HG03064 (cell line): ENCODE results near the gene AGMAT.

Experiments used
- ATAC-seq: cut with Tn5 transposase; IDR thresholded peaks from one replicate; pipeline ENCODE4 v1.9.1; 2021; ENCODE audit warnings: low read depth; ENCODE audit not compliant: unreplicated experiment

Gene AGMAT

GRCh38 chr1:15584489-15585363 is at the start of gene AGMAT:
Gene AGMAT (minus strand): TSS chr1:15585051. CDS start chr1:15584967, 84 bp downstream.
- no peak for ATAC-seq

GRCh38 chr1:15633756-15634420 is 49.0 kb upstream of the AGMAT start:
- ATAC-seq: no peak

DNA sequence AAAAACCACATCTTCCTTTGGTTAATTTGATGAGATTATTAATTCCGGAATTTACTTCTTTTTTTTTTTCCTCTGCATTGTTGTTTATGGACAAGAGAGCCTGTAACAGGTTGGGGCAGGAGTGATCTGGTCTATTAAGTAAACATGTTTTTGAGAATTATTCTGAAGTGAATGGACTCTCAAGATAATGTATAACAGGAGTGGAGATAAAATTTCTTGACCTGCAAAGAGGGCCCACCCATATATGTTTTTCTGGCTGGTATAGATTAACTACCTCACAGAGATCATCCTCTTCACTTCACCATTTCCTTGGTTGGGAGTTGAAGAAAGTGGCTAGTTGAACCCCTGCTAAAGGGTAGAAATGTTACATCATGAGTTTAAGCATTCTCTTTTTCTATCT is 43.2 kb upstream of the AGMAT start:
- peak; percentile 8 for ATAC-seq

- ATAC-seq: peak; percentile 83
Observed at GRCh38 chr1:15627343-15627988, 42.6 kb upstream of the AGMAT start.

GRCh38 chr1:15626269-15626950 is 41.6 kb upstream of the AGMAT start:
- no peak for ATAC-seq

DNA sequence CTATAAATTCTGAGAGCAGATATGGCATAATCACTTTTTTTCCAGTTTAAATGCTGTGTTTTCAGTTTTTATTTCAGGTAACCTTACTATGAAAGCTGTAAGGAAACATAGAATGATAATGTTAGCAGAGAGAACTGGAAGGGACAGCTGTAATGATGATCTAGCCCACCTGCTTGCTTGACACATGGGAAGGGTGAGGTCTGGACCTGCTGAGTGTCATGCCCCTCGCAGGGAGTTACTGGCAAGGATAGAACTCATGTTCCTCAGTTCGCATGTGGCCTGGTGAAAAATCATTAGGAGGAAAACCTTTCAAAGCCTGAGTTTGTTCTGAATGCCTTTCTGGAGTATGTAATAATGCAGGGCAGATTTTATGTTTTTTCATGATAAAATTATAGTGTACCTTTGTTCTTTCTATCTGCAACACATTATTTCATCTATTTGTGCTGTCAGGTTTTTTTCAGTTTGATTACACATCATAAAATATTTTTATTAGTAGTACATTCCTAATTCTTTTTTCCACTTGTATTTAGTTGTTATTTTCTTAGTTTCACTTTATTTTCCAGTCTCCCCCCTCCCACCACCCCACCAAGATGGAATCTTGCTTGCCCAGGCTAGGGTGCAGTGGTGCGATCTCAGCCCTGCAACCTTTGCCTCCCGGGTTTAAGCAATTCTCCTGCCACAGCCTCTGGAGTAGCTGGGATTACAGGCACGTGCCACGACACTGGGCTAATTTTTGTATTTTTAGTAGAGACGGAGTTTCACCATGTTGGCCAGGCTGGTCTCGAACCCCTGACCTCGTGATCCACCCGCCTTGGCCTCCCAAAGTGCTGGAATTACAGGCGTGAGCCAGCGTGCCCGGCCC is 40.4 kb upstream of the AGMAT start:
- ATAC-seq: no peak

DNA sequence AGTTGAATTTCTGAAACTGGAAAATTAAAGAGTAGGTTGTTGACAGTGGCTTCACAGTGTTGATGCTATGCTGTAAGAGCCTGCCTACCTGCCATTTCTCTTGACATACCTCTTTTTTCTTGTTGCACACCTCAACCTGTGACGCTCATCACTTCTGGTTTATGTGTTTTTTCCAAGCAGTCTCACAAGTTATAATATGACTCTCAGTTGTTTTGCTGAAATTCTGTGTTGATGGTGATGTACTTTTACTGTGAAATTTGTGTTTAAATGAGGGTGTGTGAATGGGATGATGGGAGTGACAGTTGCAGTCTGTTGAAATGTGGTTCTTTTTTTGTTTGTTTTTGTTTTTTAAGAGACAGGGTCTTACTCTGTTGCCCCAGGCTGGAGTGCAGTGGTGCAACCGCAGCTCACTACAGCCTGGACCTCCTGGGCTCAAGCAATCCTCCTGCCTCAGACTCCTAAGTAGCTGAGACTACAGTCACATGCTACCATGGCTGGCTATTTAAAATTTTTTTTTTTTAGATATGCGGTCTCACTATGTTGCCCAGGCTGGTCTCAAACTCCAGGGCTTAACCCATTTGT is 39.4 kb upstream of the AGMAT start:
- ATAC-seq: no peak

GRCh38 chr1:15623435-15623834 is 38.6 kb upstream of the AGMAT start:
- ATAC-seq: no peak

- ATAC-seq: no peak
Observed at GRCh38 chr1:15622712-15623373, 38.0 kb upstream of the AGMAT start.

DNA sequence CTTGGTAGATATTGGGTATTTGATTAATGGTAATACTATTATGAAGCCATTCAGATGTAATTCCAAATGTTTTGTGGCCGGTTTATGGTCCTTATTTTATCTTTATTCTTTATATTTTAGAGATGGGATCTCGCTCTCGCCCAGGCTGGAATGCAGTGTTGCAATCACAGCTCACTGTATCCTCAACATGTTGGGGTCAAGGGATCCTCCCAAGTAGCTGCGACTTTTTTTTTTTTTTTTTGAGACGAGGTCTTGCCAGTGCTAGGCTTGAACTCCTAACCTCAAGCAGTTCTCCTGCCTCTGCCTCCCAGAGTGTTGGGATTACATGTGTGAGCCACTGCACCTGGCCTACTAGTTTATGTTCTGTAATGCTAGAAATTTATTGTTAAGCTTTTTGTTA is 37.1 kb upstream of the AGMAT start:
- no peak for ATAC-seq

- ATAC-seq: no peak
Observed at GRCh38 chr1:15620902-15621682, 36.2 kb upstream of the AGMAT start.

DNA sequence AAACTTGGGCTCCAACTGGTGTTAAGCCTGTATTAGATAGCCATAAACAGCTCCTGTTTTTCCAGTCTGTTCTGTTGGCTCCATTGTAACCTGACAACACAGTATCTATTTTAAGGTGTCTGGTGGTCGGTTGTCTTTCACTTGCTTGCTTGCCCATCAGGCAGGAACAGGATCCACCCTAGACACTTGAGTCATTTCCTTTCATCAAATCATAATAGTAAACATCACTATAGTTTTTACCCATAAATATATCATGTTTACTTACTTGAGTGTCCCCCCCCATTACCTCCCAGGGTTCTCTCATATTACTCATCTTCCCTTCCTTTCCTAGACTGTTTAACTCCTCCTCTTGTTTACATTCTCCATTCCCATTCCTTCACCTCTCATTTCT is 35.3 kb upstream of the AGMAT start:
- no peak for ATAC-seq

GRCh38 chr1:15618655-15619525 is 34.0 kb upstream of the AGMAT start:
- no peak for ATAC-seq

DNA sequence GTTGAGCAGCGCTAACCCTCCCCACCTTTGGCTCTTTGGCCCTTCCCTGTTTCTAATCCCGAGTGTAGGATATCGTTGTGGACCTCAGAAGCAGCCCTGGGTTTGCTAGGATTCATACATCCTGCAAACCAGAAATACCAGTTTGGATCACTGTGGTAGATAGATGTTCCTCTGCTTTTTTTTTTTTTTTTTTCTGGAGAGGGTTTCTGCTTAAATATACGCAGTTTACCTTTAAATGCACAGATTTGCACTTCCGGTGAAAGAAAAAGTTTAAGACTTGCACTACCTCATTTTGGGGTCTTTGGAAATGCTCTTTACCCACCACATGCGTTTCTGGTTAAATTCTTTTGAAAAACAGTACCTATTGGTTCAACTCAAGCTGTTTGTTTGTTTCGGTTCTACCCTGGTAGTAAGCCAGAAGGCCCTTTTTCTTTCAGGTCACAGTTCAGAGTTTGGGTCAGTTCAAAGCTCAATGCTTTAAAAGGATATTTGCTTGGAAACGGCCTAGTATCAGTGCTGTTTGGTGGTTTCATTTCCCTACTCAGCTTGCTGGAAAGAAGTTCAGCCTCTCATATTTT is 33.3 kb upstream of the AGMAT start:
- no peak for ATAC-seq

GRCh38 chr1:15617173-15618076 is 32.6 kb upstream of the AGMAT start, which contains the start of gene DDI2:
Gene DDI2 (plus strand): TSS chr1:15617458. CDS start chr1:15617671, 213 bp downstream.
- peak; percentile 63 for ATAC-seq
